ENCODE results near the gene PRDM15. TPM values are rescaled to one million over a fixed set of nuclear protein-coding genes. Genes with fewer than 3 reads are reported as not detected.

PRDM15 gene
- total and polyA plus RNA-seq, 2 experiments from 2014 or later = 2.3 to 4.2 TPM

- DNase-seq = no peak
- no peak overlapping the region for H3K4me3 ChIP-seq
- no peaks in the 10 kb centered on the region for H3K9me3 ChIP-seq (ENCODE audit: low read depth)
- in situ Hi-C loops (cut with MboI) = no loop called here
- H3K9me2 ChIP-seq (ENCODE audit: insufficient read depth) = no peaks in the 10 kb centered on the region
- no peaks in the 10 kb centered on the region for H3K36me3 ChIP-seq (ENCODE audit: low read depth)
- H3F3A ChIP-seq (ENCODE audit: insufficient read depth) = peaks cover 9% of the 10 kb centered on the region; the same call in 1 of the 2 replicates
- no peak overlapping the region for H3K9ac ChIP-seq
- H2AFZ ChIP-seq = no peak overlapping the region
- H3K79me2 ChIP-seq (ENCODE audit: insufficient read depth) = peaks cover 55% of the 10 kb centered on the region
- WGBS, 2 experiments (ENCODE audit: low coverage in 1 of 2, low lambda C conversion rate in 2 of 2, missing lambda C conversion rate in 2 of 2) = 96% methylated on average over 16 to 17 of the region's 17 CpGs
- H3K4me1 ChIP-seq (ENCODE audit: insufficient read depth) = peaks cover 10% of the 10 kb centered on the region; the same call in 1 of the 2 replicates
- H3K27me3 ChIP-seq (replicated peaks; ENCODE audit: insufficient read depth) = no peaks in the 10 kb centered on the region
- no peak overlapping the region for H3K27ac ChIP-seq
- TF ChIP-seq EZH2phosphoT487 (IDR thresholded peaks at IDR 0.05; ENCODE audit: insufficient read depth, low read depth) (no peak), EZH2 (IDR thresholded peaks at IDR 0.05; ENCODE audit: insufficient read depth, poor library complexity, severe bottlenecking) (no peak)
- no peaks in the 10 kb centered on the region for H4K20me1 ChIP-seq (ENCODE audit: insufficient read depth)
- no peak overlapping the region for H3K4me2 ChIP-seq (ENCODE audit: unreplicated experiment)
Measured at GRCh38 chr21:41861987-41862386, 17.2 kb downstream of the PRDM15 start.

GRCh38 chr21:41861255-41861654 lies 17.9 kb downstream of the PRDM15 start:
- Histone ChIP-seq H3K4me2 (ENCODE audit: unreplicated experiment) (no peak overlapping the region), H3K9me3 (ENCODE audit: low read depth) (no peaks in the 10 kb centered on the region), H4K20me1 (ENCODE audit: insufficient read depth) (no peaks in the 10 kb centered on the region), H3K27me3 (replicated peaks; ENCODE audit: insufficient read depth) (no peaks in the 10 kb centered on the region), H3K9ac (no peak overlapping the region), H2AFZ (no peak overlapping the region), H3K27ac (no peak overlapping the region), H3K36me3 (ENCODE audit: low read depth) (peaks cover 6% of the 10 kb centered on the region; the same call in 1 of the 2 replicates), H3K79me2 (ENCODE audit: insufficient read depth) (peaks cover 47% of the 10 kb centered on the region), H3F3A (ENCODE audit: insufficient read depth) (peaks cover 9% of the 10 kb centered on the region; the same call in 1 of the 2 replicates), H3K4me3 (no peak overlapping the region), H3K9me2 (ENCODE audit: insufficient read depth) (no peaks in the 10 kb centered on the region), H3K4me1 (ENCODE audit: insufficient read depth) (peaks cover 10% of the 10 kb centered on the region; the same call in 1 of the 2 replicates)
- WGBS, 2 experiments (ENCODE audit: low coverage in 1 of 2, low lambda C conversion rate in 2 of 2, missing lambda C conversion rate in 2 of 2) = 95 to 99% methylated on average over 4 of the region's 4 CpGs
- no peak for TF ChIP-seq EZH2 (IDR thresholded peaks at IDR 0.05; ENCODE audit: insufficient read depth, poor library complexity, severe bottlenecking)
- no peak for TF ChIP-seq EZH2phosphoT487 (IDR thresholded peaks at IDR 0.05; ENCODE audit: insufficient read depth, low read depth)
- no peak for DNase-seq
- in situ Hi-C loops (cut with MboI) = no loop called here

GRCh38 chr21:41859297-41859980 lies 19.7 kb downstream of the PRDM15 start:
- peaks cover 6% of the 10 kb centered on the region; the same call in 1 of the 2 replicates for H3K36me3 ChIP-seq (ENCODE audit: low read depth)
- no peaks in the 10 kb centered on the region for H3K9me3 ChIP-seq (ENCODE audit: low read depth)
- H4K20me1 ChIP-seq (ENCODE audit: insufficient read depth) = no peaks in the 10 kb centered on the region
- in situ Hi-C loops (cut with MboI) = no loop called here
- no peak overlapping the region for H3K9ac ChIP-seq
- H3K4me3 ChIP-seq = no peak overlapping the region
- H2AFZ ChIP-seq = no peak overlapping the region
- DNase-seq = no peak
- H3K79me2 ChIP-seq (ENCODE audit: insufficient read depth) = peaks cover 32% of the 10 kb centered on the region
- 91 to 92% methylated on average over 23 of the region's 23 CpGs for WGBS, 2 experiments (ENCODE audit: low coverage in 1 of 2, low lambda C conversion rate in 2 of 2, missing lambda C conversion rate in 2 of 2)
- no peaks in the 10 kb centered on the region for H3K27me3 ChIP-seq (replicated peaks; ENCODE audit: insufficient read depth)
- H3F3A ChIP-seq (ENCODE audit: insufficient read depth) = peaks cover 9% of the 10 kb centered on the region; the same call in 1 of the 2 replicates
- no peaks in the 10 kb centered on the region for H3K9me2 ChIP-seq (ENCODE audit: insufficient read depth)
- no peak overlapping the region for H3K27ac ChIP-seq
- peaks cover 10% of the 10 kb centered on the region; the same call in 1 of the 2 replicates for H3K4me1 ChIP-seq (ENCODE audit: insufficient read depth)
- H3K4me2 ChIP-seq (ENCODE audit: unreplicated experiment) = no peak overlapping the region
- no peak for TF ChIP-seq EZH2phosphoT487 (IDR thresholded peaks at IDR 0.05; ENCODE audit: insufficient read depth, low read depth)
- no peak for TF ChIP-seq EZH2 (IDR thresholded peaks at IDR 0.05; ENCODE audit: insufficient read depth, poor library complexity, severe bottlenecking)

- in situ Hi-C loops (cut with MboI) = no loop called here
Measured at GRCh38 chr21:41858466-41859296, 20.5 kb downstream of the PRDM15 start.

More at GRCh38 chr21:41858466-41859296, 20.5 kb downstream of the PRDM15 start:
- TF ChIP-seq EZH2phosphoT487 (IDR thresholded peaks at IDR 0.05; ENCODE audit: insufficient read depth, low read depth) = no peak
- TF ChIP-seq EZH2 (IDR thresholded peaks at IDR 0.05; ENCODE audit: insufficient read depth, poor library complexity, severe bottlenecking) = no peak
- Histone ChIP-seq H3K36me3 (ENCODE audit: low read depth) (peaks cover 6% of the 10 kb centered on the region; the same call in 1 of the 2 replicates), H3K27ac (no peak overlapping the region), H3K4me1 (ENCODE audit: insufficient read depth) (peaks cover 10% of the 10 kb centered on the region; the same call in 1 of the 2 replicates), H2AFZ (no peak overlapping the region), H3K9me3 (ENCODE audit: low read depth) (no peaks in the 10 kb centered on the region), H3K79me2 (ENCODE audit: insufficient read depth) (peaks cover 24% of the 10 kb centered on the region), H4K20me1 (ENCODE audit: insufficient read depth) (no peaks in the 10 kb centered on the region), H3K9me2 (ENCODE audit: insufficient read depth) (no peaks in the 10 kb centered on the region), H3K4me2 (ENCODE audit: unreplicated experiment) (no peak overlapping the region), H3K27me3 (replicated peaks; ENCODE audit: insufficient read depth) (no peaks in the 10 kb centered on the region), H3K4me3 (no peak overlapping the region), H3F3A (ENCODE audit: insufficient read depth) (peaks cover 9% of the 10 kb centered on the region; the same call in 1 of the 2 replicates), H3K9ac (no peak overlapping the region)
- no peak for DNase-seq
- 92% methylated on average over 20 to 27 of the region's 27 CpGs for WGBS, 2 experiments (ENCODE audit: low coverage in 1 of 2, low lambda C conversion rate in 2 of 2, missing lambda C conversion rate in 2 of 2)
